HG03469 (cell line): ENCODE data around the gene TGFA.

Experiments
- ATAC-seq: cut with Tn5 transposase; IDR thresholded peaks from one replicate; pipeline ENCODE4 v1.9.1; 2021; ENCODE audit warnings: mild to moderate bottlenecking, moderate library complexity, moderate number of reproducible peaks; ENCODE audit not compliant: unreplicated experiment

Gene TGFA

GRCh38 chr2:70425682-70426301, 127.8 kb downstream of the TGFA start:
- ATAC-seq, result no peak

- no peak for ATAC-seq
Measured at GRCh38 chr2:70420740-70421139, 132.9 kb downstream of the TGFA start.

- no peak for ATAC-seq
Measured at GRCh38 chr2:70420143-70420542, 133.5 kb downstream of the TGFA start.

- ATAC-seq, result no peak
Measured at GRCh38 chr2:70418514-70418913, 135.1 kb downstream of the TGFA start.

- ATAC-seq, result no peak
Measured at GRCh38 chr2:70417011-70417410, 136.6 kb downstream of the TGFA start.

GRCh38 chr2:70412294-70413070, 141.1 kb downstream of the TGFA start:
- no peak for ATAC-seq

- ATAC-seq, result no peak
Measured at GRCh38 chr2:70411483-70412125, 142.0 kb downstream of the TGFA start.

- ATAC-seq, result no peak
Measured at GRCh38 chr2:70403267-70404053, 150.2 kb downstream of the TGFA start.

- ATAC-seq, result no peak
Measured at GRCh38 chr2:70400539-70400938, 153.1 kb downstream of the TGFA start.

- ATAC-seq, result no peak
Measured at GRCh38 chr2:70399046-70399445, 154.6 kb downstream of the TGFA start.
